ENCODE results near the gene SYCE3.

DNA sequence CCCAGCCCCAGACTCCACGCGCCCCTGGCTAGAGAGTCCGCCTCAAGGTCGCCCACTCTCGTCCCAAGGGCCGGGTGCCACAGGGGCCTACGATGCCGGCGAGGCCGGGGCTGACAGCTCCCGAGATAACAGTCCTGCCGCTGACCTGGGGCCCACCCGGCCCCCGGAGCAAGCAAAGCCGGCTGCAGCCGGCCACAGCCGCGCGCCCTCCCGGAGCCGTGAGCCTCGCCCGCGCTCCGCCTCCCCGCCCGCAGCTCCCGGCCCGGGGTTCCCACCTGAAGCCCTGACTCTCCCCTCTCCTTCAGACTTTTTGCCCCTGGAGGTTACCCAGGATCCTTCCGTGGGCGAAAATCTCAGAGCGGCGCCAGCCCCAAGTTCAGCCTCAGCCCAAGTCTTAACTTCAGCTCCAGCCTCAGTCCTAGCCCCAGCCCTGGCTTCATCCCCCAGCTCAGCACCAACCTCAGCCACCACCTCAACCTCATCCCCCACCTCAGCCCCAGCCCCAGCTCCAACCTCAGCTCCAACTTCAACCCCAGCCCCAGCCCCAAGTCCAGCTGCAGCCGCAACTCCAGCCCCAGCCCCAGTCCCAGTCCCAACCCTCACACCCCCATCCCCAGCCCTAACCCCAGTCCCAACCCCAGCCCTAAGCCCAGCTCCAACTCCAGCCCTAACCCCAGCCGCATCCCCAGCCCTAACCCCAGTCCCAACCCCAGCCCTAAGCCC lies 15.3 kb downstream of the SYCE3 start:
- TF ChIP-seq, protein P1, sequence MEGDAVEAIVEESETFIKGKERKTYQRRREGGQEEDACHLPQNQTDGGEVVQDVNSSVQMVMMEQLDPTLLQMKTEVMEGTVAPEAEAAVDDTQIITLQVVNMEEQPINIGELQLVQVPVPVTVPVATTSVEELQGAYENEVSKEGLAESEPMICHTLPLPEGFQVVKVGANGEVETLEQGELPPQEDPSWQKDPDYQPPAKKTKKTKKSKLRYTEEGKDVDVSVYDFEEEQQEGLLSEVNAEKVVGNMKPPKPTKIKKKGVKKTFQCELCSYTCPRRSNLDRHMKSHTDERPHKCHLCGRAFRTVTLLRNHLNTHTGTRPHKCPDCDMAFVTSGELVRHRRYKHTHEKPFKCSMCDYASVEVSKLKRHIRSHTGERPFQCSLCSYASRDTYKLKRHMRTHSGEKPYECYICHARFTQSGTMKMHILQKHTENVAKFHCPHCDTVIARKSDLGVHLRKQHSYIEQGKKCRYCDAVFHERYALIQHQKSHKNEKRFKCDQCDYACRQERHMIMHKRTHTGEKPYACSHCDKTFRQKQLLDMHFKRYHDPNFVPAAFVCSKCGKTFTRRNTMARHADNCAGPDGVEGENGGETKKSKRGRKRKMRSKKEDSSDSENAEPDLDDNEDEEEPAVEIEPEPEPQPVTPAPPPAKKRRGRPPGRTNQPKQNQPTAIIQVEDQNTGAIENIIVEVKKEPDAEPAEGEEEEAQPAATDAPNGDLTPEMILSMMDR (IDR thresholded peaks at IDR 0.05; ENCODE audit: insufficient read depth, low read length, poor library complexity, severe bottlenecking) = no peak
- TF ChIP-seq EZH2phosphoT487 (conservative IDR thresholded peaks at IDR 0.05; ENCODE audit: low read length) = no peak
